ENCODE measurements around the gene SFMBT2.

- no peak for TF ChIP-seq CTCF (IDR thresholded peaks at IDR 0.05)
- no peak for TF ChIP-seq E2F1 (CRISPR knock-in tag; IDR thresholded peaks at IDR 0.05)
- TF ChIP-seq TEAD4 (CRISPR knock-in tag; IDR thresholded peaks at IDR 0.05), result no peak
- no peak for TF ChIP-seq MXD4 (CRISPR knock-in tag; IDR thresholded peaks at IDR 0.05; ENCODE audit: borderline replicate concordance)
- TF ChIP-seq USF1 (CRISPR knock-in tag; IDR thresholded peaks at IDR 0.05), result no peak
- TF ChIP-seq ATF3 (CRISPR knock-in tag; conservative IDR thresholded peaks at IDR 0.05), result no peak
- TF ChIP-seq FOXP1 (CRISPR knock-in tag; IDR thresholded peaks at IDR 0.05; ENCODE audit: borderline replicate concordance), result no peak
- no peak for TF ChIP-seq CREB1 (CRISPR knock-in tag; IDR thresholded peaks at IDR 0.05)
- no peak for TF ChIP-seq GTF2I (CRISPR knock-in tag; conservative IDR thresholded peaks at IDR 0.05)
- TF ChIP-seq ZNF281 (CRISPR knock-in tag; IDR thresholded peaks at IDR 0.05), result no peak
- TF ChIP-seq HMGXB4 (CRISPR knock-in tag; IDR thresholded peaks at IDR 0.05), result no peak
These were observed 224.3 kb downstream of the SFMBT2 start for GRCh38 chr10:7186387-7187018.
